ENCODE data around the gene SNAP47. TPM values are rescaled to one million over a fixed set of nuclear protein-coding genes. Genes with fewer than 3 reads are reported as not detected.

The SNAP47 gene
- polyA plus RNA-seq, 1 donor from 2014 or later, result 56.0 TPM

DNA sequence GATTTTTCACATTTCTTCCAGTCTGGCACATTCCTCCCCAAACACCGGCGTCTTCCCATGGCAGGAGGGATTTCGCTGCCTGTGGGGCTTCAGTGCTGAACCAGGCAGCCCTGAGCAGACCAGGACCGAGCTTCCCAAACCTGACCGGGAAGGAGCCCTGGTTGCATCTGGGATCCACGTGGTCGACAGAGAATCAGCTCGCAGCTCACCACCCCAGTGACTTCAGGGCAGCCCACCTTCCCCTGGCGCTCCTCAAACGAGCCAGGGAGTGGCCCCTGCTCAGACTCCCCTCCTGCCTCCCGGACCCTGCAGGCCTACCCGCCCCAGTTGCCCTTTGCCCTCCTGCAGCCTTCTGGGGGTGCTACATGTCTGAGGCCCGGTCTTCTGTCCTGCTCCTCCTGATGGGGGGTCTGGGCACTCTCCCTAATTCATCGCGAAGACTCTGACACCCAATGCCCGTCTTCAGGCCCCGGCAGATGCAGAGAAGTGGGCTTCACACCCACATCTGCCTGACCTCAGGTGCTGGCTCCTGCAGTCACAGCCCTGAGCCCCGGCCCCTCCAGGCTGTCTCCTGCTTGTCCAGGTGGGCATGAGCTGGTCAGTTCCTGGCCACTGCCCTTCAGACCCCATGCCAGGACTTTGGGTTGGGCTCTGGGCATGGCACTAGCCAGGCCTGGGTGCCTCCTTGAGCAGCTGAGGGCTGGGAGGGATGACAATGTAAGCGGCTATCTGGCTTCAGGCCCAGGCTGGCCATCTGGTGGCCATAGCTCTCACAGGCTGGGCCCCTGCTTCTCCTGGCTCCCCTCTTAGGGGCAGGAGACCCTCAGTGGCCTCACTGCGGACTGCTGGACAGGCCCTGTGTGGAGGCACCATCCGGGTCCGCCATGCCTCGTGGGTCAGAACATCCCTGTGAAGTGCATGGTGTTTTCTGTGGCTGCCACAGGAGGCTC lies 54.1 kb downstream of the SNAP47 start:
- Histone ChIP-seq H2AFZ (ENCODE audit: low read depth, low read length) (no peak overlapping the region), H3K79me2 (replicated peaks; ENCODE audit: insufficient read depth, low read length) (no peaks in the 10 kb centered on the region), H3K9me2 (ENCODE audit: insufficient read depth, low read length) (no peaks in the 10 kb centered on the region), H3K4me2 (ENCODE audit: low read length) (peak overlapping the region; percentile 72), H4K20me1 (ENCODE audit: insufficient read depth) (no peaks in the 10 kb centered on the region), H3K9me3 (ENCODE audit: low read length) (no peaks in the 10 kb centered on the region), H3K9ac (ENCODE audit: low read length) (peak overlapping the region; percentile 56), H3K36me3 (ENCODE audit: insufficient read depth, low read length) (no peaks in the 10 kb centered on the region), H3F3A (ENCODE audit: insufficient read depth, low read length, poor library complexity, severe bottlenecking) (no peaks in the 10 kb centered on the region), H3K27me3 (ENCODE audit: insufficient read depth, low read depth, low read length) (peaks cover 17% of the 10 kb centered on the region), H3K27ac (ENCODE audit: low read length) (no peak overlapping the region), H3K4me3 (ENCODE audit: low read length) (peak overlapping the region; percentile 85)
- TF ChIP-seq, protein P1, sequence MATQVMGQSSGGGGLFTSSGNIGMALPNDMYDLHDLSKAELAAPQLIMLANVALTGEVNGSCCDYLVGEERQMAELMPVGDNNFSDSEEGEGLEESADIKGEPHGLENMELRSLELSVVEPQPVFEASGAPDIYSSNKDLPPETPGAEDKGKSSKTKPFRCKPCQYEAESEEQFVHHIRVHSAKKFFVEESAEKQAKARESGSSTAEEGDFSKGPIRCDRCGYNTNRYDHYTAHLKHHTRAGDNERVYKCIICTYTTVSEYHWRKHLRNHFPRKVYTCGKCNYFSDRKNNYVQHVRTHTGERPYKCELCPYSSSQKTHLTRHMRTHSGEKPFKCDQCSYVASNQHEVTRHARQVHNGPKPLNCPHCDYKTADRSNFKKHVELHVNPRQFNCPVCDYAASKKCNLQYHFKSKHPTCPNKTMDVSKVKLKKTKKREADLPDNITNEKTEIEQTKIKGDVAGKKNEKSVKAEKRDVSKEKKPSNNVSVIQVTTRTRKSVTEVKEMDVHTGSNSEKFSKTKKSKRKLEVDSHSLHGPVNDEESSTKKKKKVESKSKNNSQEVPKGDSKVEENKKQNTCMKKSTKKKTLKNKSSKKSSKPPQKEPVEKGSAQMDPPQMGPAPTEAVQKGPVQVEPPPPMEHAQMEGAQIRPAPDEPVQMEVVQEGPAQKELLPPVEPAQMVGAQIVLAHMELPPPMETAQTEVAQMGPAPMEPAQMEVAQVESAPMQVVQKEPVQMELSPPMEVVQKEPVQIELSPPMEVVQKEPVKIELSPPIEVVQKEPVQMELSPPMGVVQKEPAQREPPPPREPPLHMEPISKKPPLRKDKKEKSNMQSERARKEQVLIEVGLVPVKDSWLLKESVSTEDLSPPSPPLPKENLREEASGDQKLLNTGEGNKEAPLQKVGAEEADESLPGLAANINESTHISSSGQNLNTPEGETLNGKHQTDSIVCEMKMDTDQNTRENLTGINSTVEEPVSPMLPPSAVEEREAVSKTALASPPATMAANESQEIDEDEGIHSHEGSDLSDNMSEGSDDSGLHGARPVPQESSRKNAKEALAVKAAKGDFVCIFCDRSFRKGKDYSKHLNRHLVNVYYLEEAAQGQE (IDR thresholded peaks at IDR 0.05; ENCODE audit: borderline replicate concordance), result no peak
- TF ChIP-seq TAF1 (IDR thresholded peaks at IDR 0.05; ENCODE audit: low read depth) (no peak), EP300 (conservative IDR thresholded peaks at IDR 0.05; ENCODE audit: poor library complexity, severe bottlenecking) (no peak), POLR2AphosphoS5 (IDR thresholded peaks at IDR 0.05) (no peak), CTCF (IDR thresholded peaks at IDR 0.05; ENCODE audit: poor library complexity, severe bottlenecking) (no peak), RAD21 (conservative IDR thresholded peaks at IDR 0.05) (no peak), EZH2 (IDR thresholded peaks at IDR 0.05; ENCODE audit: borderline replicate concordance, insufficient read depth, low read length, poor library complexity, severe bottlenecking) (no peak), MXI1 (conservative IDR thresholded peaks at IDR 0.05; ENCODE audit: poor library complexity, severe bottlenecking) (no peak), SMC3 (conservative IDR thresholded peaks at IDR 0.05; ENCODE audit: poor library complexity) (no peak)

DNA sequence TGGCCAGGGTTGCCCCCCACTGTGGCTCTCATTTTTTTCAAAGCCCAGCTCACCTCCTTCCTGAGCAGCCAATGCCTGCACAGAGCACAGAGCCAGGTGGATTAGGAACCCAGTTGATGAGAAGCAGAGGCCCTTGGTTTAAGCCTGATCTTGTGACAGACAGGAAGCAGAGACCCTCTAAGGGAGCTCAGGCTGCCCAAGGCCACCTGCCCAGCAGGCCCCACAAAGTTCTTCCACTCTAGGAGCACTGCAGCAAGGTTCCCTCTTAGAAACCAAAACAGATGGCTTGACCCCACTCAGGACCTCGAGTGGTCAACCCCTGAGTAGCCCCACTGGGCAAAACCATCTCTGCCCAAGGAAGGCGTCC lies 54.8 kb downstream of the SNAP47 start:
- no peak overlapping the region for H3K9ac ChIP-seq (ENCODE audit: low read length)
- peaks cover 17% of the 10 kb centered on the region for H3K27me3 ChIP-seq (ENCODE audit: insufficient read depth, low read depth, low read length)
- no peak overlapping the region for H3K4me3 ChIP-seq (ENCODE audit: low read length)
- no peaks in the 10 kb centered on the region for H3K36me3 ChIP-seq (ENCODE audit: insufficient read depth, low read length)
- no peak for TF ChIP-seq EP300 (conservative IDR thresholded peaks at IDR 0.05; ENCODE audit: poor library complexity, severe bottlenecking)
- no peak for TF ChIP-seq CTCF (IDR thresholded peaks at IDR 0.05; ENCODE audit: poor library complexity, severe bottlenecking)
- TF ChIP-seq SMC3 (conservative IDR thresholded peaks at IDR 0.05; ENCODE audit: poor library complexity), result no peak
- TF ChIP-seq RAD21 (conservative IDR thresholded peaks at IDR 0.05), result no peak
- TF ChIP-seq POLR2AphosphoS5 (IDR thresholded peaks at IDR 0.05), result no peak
- TF ChIP-seq EZH2 (IDR thresholded peaks at IDR 0.05; ENCODE audit: borderline replicate concordance, insufficient read depth, low read length, poor library complexity, severe bottlenecking), result no peak
- TF ChIP-seq, protein P1 (IDR thresholded peaks at IDR 0.05; ENCODE audit: borderline replicate concordance), result no peak
- no peak for TF ChIP-seq TAF1 (IDR thresholded peaks at IDR 0.05; ENCODE audit: low read depth)
- no peak for TF ChIP-seq MXI1 (conservative IDR thresholded peaks at IDR 0.05; ENCODE audit: poor library complexity, severe bottlenecking)
- no peaks in the 10 kb centered on the region for H3K9me3 ChIP-seq (ENCODE audit: low read length)
- H3K9me2 ChIP-seq (ENCODE audit: insufficient read depth, low read length), result no peaks in the 10 kb centered on the region
- no peaks in the 10 kb centered on the region for H4K20me1 ChIP-seq (ENCODE audit: insufficient read depth)
- H2AFZ ChIP-seq (ENCODE audit: low read depth, low read length), result no peak overlapping the region
- H3K4me2 ChIP-seq (ENCODE audit: low read length), result no peak overlapping the region
- H3F3A ChIP-seq (ENCODE audit: insufficient read depth, low read length, poor library complexity, severe bottlenecking), result no peaks in the 10 kb centered on the region
- no peak overlapping the region for H3K27ac ChIP-seq (ENCODE audit: low read length)
- no peaks in the 10 kb centered on the region for H3K79me2 ChIP-seq (replicated peaks; ENCODE audit: insufficient read depth, low read length)
